Progenitor cell of endocrine pancreas (in vitro differentiated cells): ENCODE data around the gene DYDC2. TPM values are rescaled to one million over a fixed set of nuclear protein-coding genes. Genes with fewer than 3 reads are reported as not detected.

Experiments used
- DNase-seq: peaks from one replicate; pipeline ENCODE4 v3.0.0; 2021; ENCODE audit warnings: low spot score; ENCODE audit not compliant: unreplicated experiment
- H3K27ac Mint-ChIP-seq: 2 replicates; pipeline ENCODE4 v1.8.0; 2021; ENCODE audit warnings: mild to moderate bottlenecking, moderate library complexity, mixed read lengths
- H3K27me3 Mint-ChIP-seq: 2 replicates; pipeline ENCODE4 v1.8.0; 2021; ENCODE audit warnings: mixed read lengths
- H3K36me3 Mint-ChIP-seq: 2 replicates; pipeline ENCODE4 v1.8.0; 2022; ENCODE audit warnings: mixed read lengths; ENCODE audit not compliant: insufficient read depth
- H3K4me1 Mint-ChIP-seq: 2 replicates; pipeline ENCODE4 v1.8.0; 2021; ENCODE audit warnings: low read depth, mixed read lengths
- H3K4me3 Mint-ChIP-seq: 2 replicates; pipeline ENCODE4 v1.8.0; 2021; ENCODE audit warnings: low read depth, mild to moderate bottlenecking, moderate library complexity, mixed read lengths
- H3K9me3 Mint-ChIP-seq: 2 replicates; pipeline ENCODE4 v1.8.0; 2021; ENCODE audit warnings: low read depth, mixed read lengths
- total RNA-seq: library from RNA; stranded (reverse); gene quantifications from 2 replicates; pipeline ENCODE4 v1.2.1, GENCODE V29; 2021
- TF ChIP-seq, protein P1 (sequence below): fragments of 200-600 bp; sonication (generic); IDR thresholded peaks from one replicate; pipeline ENCODE4 v1.5.0; 2021; ENCODE audit warnings: antibody characterized with exemption, mild to moderate bottlenecking; ENCODE audit not compliant: unreplicated experiment

Gene DYDC2
- total RNA-seq, 1 donor from 2014 or later: 1.8 TPM

DNA sequence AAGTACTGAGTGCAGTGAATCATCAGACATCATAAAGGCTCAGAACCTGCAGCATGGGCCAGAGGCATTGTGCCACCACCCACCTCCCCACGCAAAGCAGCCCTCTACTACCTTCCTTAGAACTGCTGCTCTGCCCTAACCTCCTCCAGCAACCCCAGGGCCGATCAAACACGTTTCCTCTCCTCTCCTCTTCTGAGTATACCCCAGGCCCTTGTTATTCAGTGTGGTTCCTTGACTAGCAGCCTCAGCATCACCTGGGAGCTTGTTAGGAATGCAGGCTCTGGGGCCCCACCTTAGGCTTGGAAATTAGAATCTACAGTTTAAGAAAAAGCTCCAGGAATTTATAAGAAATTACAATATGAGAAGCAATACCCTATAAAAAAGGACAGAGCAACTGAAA, 33.3 kb upstream of the DYDC2 start:
- Mint-ChIP-seq H3K4me3 (no peak overlapping the region), H3K36me3 (no peaks in the 10 kb centered on the region), H3K9me3 (no peaks in the 10 kb centered on the region), H3K27ac (no peak overlapping the region), H3K4me1 (peaks cover 22% of the 10 kb centered on the region), H3K27me3 (no peaks in the 10 kb centered on the region)
- no peak for DNase-seq
- TF ChIP-seq, protein P1, sequence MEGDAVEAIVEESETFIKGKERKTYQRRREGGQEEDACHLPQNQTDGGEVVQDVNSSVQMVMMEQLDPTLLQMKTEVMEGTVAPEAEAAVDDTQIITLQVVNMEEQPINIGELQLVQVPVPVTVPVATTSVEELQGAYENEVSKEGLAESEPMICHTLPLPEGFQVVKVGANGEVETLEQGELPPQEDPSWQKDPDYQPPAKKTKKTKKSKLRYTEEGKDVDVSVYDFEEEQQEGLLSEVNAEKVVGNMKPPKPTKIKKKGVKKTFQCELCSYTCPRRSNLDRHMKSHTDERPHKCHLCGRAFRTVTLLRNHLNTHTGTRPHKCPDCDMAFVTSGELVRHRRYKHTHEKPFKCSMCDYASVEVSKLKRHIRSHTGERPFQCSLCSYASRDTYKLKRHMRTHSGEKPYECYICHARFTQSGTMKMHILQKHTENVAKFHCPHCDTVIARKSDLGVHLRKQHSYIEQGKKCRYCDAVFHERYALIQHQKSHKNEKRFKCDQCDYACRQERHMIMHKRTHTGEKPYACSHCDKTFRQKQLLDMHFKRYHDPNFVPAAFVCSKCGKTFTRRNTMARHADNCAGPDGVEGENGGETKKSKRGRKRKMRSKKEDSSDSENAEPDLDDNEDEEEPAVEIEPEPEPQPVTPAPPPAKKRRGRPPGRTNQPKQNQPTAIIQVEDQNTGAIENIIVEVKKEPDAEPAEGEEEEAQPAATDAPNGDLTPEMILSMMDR: no peak

DNA sequence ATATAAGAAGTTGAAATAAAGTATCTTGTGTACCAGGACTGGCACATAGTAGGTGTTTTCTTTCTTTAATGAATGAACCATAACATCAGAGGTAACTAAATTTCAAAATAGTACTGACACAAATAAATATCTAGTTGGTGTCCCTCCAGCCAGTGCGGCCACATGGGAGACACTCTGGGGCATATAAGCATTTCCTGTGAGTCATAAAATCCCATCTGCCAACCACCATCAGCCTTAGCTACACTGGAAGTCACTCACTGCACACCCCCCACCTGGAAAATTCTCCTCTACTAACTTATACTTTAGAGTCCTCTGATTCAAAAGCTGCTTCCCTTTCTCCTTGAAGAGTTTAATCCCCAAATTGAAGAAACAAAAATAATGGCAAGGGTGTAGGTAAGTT, 32.5 kb upstream of the DYDC2 start:
- Mint-ChIP-seq H3K36me3 (no peaks in the 10 kb centered on the region), H3K27me3 (no peaks in the 10 kb centered on the region), H3K9me3 (no peaks in the 10 kb centered on the region), H3K4me3 (no peak overlapping the region), H3K4me1 (peaks cover 18% of the 10 kb centered on the region), H3K27ac (no peak overlapping the region)
- TF ChIP-seq, protein P1: no peak
- no peak for DNase-seq

DNA sequence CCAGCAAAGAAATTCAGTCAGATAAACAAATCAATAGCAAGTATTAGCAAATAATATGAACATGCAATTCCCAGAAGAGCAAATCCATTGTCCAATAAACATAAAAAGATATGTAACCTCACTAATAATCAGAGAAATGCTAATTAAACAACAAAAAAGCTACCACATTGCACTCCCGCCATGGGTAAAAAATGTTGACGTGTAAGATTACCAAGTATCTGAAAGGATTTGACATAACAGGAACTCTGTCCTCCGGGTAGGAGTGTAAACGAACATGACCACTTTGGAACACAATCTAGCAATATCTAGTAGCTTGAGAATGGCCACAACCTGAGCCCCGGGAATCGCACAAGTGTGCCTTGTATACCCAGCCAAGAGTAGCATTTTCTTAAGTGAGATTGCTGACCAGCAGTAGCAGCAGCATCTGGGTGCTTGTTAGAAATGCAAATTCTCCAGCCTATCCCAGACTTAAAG, 31.7 kb upstream of the DYDC2 start:
- no peaks in the 10 kb centered on the region for H3K27me3 Mint-ChIP-seq

DNA sequence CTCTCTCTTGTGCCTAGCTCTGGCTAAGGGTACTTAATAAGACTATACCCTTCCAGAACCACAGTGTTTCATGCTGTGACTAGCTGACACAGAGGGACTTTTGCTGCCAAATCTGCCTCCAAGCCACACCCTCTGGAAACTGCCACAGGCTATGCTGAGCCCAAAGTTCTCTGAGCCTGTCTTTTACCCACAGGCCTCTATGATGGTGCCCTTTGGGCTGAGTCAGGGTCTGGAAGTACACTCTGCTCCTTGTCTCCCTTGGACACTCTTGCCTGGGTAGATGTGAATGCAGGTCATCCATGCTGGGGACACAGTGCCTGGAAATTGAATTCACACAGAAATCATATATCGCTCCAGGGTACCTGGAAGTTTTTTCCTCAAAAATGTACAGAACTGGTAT, 22.6 kb upstream of the DYDC2 start:
- no peak overlapping the region for H3K4me3 Mint-ChIP-seq

More for the DNA sequence above, 31.7 kb upstream of the DYDC2 start:
- H3K4me1 Mint-ChIP-seq: peaks cover 11% of the 10 kb centered on the region
- no peaks in the 10 kb centered on the region for H3K9me3 Mint-ChIP-seq
- TF ChIP-seq, protein P1: no peak
- H3K36me3 Mint-ChIP-seq: no peaks in the 10 kb centered on the region
- H3K4me3 Mint-ChIP-seq: no peak overlapping the region
- DNase-seq: no peak
- no peak overlapping the region for H3K27ac Mint-ChIP-seq

DNA sequence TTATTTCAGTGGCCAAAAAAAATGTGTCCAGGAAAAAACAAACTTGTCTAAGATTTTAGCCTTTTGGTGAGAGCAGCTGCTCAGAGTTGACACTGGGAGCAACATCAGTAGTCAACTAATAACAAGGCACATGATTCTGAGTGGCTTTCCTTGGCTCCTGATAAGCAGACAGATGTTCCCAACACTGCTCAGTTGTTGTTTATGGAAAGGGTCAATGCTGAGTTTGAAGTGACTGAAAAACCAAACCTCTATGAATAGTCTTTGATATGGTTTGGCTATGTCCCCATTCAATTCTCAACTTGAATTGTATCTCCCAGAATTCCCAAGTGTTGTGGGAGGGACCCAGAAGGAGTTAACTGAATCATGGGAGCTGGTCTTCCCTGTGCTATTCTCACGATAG, 12.3 kb upstream of the DYDC2 start:
- Mint-ChIP-seq H3K4me3 (no peak overlapping the region), H3K27ac (no peak overlapping the region), H3K9me3 (peaks cover 3% of the 10 kb centered on the region), H3K36me3 (no peaks in the 10 kb centered on the region), H3K27me3 (no peaks in the 10 kb centered on the region), H3K4me1 (peaks cover 8% of the 10 kb centered on the region)
- TF ChIP-seq, protein P1: no peak
- DNase-seq: no peak

More for the DNA sequence above, 22.6 kb upstream of the DYDC2 start:
- Mint-ChIP-seq H3K4me1 (no peaks in the 10 kb centered on the region), H3K27me3 (no peaks in the 10 kb centered on the region), H3K36me3 (no peaks in the 10 kb centered on the region), H3K27ac (no peak overlapping the region), H3K9me3 (peaks cover 11% of the 10 kb centered on the region)
- DNase-seq: no peak
- TF ChIP-seq, protein P1: no peak
